T-helper 2 cell (primary cell): Measurements from ENCODE around the gene ICOSLG.
"Not testable (repeated sequence)": the region's sequence is repeated elsewhere in the genome, so short reads cannot be mapped to it uniquely, and the experiment has no call there.

ENCODE experiments used
- DNase-seq, 5 experiments: peaks; one replicate each; pipeline versions ENCODE4 v3.0.0 to v3.0.0-alpha.2; 2012 to 2022

The ICOSLG gene

GRCh38 chr21:44263768-44264167, 23.0 kb upstream of the ICOSLG start:
- DNase-seq = no peak

DNA sequence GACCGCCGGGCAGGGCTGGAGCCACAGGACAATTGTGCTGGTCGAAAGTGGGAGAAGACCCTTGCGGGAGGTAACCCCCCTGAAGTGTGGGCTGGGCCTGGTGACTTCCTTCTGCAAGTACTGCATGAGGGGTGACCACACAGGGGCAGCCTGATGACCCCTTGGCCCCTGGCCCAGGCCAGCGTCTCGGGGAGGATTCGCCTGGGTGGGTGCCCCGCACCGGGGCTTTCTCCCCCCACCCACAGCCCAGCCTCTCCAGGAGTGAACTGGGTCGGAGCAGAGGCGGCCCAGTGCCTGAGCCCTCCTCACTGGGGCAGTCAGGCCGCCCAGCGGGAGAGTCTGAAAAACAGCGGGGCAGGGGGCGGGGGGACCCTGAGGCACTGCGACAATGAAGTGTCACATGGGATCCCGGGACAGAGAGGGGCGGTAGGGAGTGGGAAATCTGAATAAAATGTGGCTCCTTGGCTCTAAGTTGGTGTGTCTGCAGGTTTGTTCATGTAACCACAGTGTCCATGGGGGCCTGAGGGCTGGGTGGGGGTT, 22.5 kb upstream of the ICOSLG start:
- DNase-seq = no peak

DNA sequence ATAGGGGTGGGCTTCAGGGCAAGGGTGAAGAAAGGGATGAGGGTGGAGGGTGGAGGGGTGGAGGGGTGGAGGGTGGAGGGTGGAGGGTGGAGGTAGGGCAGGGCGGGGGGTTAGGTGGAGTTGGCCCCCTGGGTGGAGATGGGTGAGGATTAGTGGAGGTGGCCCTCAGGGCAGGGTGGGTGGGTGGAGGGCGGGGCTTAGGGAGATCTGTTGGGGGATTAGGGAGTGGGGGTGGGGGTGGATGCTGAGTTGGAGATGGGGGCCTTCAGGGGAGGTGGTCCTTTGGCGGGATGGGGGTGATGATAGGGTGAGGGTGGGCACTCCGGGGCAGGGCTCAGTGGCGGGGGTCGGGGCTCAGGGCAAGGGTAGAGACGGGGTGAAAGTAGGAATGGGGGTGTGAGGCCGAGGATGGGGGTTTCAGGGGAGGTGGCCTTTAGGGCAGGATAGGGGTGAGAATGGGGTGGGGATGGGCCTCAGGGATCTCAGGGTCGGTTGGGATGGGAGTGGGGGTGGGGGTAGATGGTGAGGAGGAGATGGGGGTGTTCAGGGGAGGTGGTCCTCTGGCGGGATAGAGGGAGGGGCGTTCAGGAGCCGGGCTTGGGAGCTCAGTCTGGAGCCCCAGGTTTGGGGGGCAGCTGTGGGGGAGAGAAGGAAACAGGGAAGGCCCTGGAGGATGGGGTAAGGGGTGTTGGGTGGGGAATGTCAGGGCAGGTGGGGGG, 21.8 kb upstream of the ICOSLG start:
- no peak for DNase-seq

DNA sequence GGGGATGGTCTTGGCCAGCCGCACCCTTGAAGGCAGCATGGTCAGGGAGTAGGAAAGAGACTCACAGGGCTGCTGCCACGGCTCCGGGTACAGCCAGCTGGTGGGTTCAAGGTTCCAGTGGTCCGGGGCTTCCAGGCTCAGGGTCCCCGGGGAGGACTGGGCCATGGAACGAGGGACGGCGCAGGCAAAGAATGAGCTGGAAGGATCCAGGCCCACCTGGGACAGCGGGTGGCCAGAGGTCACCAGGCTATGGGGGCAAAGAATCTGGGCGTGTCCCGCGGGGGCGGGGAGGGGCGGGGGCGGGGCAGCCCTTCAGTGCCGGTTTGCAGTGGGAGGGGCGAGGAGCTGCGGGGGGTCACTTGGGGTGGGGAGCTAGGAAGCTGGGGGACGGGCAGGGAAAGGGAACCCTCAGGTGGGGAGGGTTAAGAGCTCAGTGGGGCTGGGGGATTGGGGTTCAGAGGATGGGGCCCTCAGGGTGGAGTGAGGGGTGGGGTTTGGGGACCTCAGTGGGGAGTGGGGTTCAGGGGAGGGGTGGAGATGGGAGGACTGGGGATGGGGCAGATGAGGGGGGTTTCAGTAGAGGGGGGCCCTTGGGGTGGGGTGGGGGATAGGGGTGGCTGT, 21.0 kb upstream of the ICOSLG start, which contains the start of gene DNMT3L:
DNMT3L (minus strand) TSS at position 223 of the 621 bp plus-strand sequence. CDS start 638 bp downstream, outside the sequence.
- DNase-seq = no peak

DNA sequence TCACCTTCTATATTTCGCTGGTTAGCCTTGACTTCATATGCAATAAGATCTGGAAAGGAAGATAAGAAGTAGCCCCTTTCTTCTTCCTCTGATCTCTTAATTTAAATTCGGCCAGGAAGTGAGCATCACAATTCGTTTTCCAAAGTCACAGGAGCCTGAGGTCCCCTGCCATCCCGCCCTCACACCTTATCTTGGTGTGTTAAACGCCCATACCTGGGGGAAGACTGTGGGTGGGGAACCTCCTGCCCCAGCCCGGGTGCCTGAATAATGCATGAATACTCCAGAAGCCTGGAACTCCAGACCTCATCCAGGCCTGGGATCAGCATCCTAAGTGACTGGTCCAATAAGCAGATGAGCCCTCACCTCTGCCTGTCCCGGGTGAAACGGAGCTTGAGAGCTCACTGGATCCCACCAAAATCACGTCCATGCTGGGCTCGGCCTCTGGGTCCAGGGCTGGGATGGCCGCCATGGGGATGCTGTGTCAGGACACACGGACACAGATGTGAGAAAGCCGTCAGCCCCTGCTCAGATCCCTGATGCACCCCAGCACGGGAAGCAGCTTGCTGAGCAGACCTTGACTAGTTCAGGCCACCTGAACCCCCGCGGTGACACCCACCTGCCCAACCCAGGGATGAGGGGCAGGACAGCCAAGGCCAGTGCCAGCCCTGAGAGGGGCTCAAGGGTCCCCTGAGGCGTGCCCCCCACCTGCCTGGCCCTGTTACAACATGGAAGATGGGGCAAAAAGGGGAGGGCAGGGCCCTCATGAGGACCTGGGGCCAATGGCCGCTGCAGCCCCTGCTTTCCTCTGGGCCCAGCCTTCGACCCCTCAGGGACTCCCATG, 20.3 kb upstream of the ICOSLG start:
- no peak for DNase-seq

GRCh38 chr21:44260066-44260465, 19.3 kb upstream of the ICOSLG start:
- DNase-seq = no peak

DNA sequence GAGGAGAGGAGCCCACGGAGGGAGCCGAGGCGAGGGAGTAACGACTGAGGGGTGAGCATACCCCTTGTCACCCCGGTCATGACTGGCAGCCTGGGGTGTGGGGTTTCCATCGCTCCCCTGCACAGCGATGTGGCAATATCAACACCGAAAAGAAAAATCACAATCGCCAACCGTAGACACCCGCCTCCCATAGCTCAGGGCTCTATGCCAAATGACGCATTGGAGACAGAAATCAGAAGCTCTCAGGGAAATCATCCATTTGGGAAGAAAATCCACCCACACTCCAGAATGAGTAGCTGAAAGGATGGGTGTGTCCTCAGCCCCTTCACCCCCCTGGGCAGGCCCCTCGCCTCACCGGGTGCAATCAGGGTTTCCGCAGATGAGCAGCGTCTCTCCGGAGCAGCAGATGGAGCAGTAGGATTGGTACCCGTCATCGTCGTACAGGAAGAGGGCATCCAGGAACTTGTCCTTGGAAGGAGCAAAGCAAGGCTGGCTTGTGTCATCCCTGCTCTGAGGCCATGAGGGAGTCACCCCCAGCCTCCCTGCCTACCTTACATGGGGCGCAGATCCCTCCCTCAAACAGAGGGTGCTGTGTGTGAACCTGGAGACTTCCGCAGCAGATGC, 18.5 kb upstream of the ICOSLG start:
- no peak for DNase-seq

- no peak for DNase-seq
These were observed 17.4 kb upstream of the ICOSLG start for GRCh38 chr21:44258056-44258725.

GRCh38 chr21:44255511-44255981, 14.8 kb upstream of the ICOSLG start:
- no peak for DNase-seq

- DNase-seq = no peak
These were observed 13.3 kb upstream of the ICOSLG start for GRCh38 chr21:44253832-44254710.

- not testable (repeated sequence) for DNase-seq
These were observed 8.7 kb upstream of the ICOSLG start for GRCh38 chr21:44249204-44250037.

DNA sequence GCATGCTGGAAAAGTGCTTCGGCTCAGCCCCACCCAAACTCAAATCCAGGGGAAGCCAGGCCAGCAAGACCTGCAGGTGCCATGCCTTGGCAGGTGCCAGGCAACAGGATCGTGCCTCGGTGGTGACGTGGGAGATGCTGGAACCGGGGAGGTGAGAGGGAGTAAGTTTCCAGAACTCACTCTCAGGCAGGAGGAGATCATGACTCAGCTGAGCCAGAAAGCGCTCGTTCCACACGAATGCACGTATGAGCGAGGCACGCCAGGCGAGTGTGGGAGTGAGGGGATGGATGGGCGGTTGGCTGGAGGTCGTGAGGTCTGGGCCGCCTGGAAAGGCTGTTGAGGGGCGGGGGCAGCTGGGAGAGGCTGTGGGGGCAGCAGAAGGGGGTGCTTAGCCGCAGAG, 7.2 kb upstream of the ICOSLG start:
- not testable (repeated sequence) for DNase-seq

- DNase-seq = not testable (repeated sequence)
These were observed 3.2 kb upstream of the ICOSLG start for GRCh38 chr21:44243980-44244379.

GRCh38 chr21:44241281-44241680, 538 bp upstream of the ICOSLG start:
- DNase-seq = not testable (repeated sequence)

DNA sequence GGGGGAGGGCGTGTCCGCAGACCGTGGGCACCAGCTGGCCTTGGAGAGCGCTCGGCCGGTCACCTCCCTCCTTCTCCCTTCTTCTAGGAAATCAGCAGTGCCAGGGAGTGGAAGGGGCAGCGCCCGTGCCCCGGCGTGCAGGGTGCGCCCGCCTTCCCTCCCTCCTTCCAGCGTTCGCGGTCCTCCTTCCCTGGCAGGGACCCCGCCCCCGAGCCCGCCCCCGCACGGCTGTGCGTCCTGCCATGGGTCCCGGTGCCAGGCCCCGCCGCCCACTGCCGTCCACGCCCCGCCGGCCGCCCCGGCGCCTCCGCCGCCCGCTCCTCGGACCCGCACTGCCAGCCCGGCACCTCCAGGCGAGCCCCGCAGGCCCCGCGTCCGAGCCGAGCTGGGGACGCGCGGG, 390 bp downstream of the ICOSLG start:
- not testable (repeated sequence) for DNase-seq

GRCh38 chr21:44229561-44229960, 11.2 kb downstream of the ICOSLG start:
- not testable (repeated sequence) for DNase-seq

GRCh38 chr21:44228109-44228508, 12.6 kb downstream of the ICOSLG start:
- not testable (repeated sequence) for DNase-seq

- DNase-seq = not testable (repeated sequence)
These were observed 13.1 kb downstream of the ICOSLG start for GRCh38 chr21:44227614-44228013.

GRCh38 chr21:44225605-44226004, 15.1 kb downstream of the ICOSLG start:
- DNase-seq = not testable (repeated sequence)

DNA sequence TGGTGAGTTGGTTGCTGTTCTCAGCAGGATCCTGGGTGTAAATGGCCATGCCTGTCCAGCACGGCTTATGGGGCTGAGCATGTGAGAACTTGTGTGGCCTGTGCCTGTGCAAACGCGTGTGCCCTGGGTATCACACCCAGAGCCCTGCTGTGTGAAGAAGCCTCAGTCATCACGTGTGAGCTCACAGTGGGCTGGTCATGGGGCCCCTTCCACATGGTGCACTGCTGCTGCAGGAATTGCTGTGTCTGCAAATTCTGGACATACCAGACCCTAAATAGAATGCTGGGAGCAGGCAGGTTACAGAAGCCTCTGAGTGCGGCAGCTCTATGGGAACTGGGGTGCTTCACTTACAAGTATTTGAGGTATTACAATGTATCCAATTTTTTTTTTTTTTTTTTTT, 17.4 kb downstream of the ICOSLG start:
- not testable (repeated sequence) for DNase-seq
